K562 (cell line): ENCODE measurements around the gene TRPM8. TPM values are rescaled to one million over a fixed set of nuclear protein-coding genes. Genes with fewer than 3 reads are reported as not detected.

ENCODE experiments used
- ARNT ChIP-seq, 2 experiments: fragments of 450-650 bp; IDR thresholded peaks; 2 replicates each; pipeline ENCODE4 v1.6.1; 2016; ENCODE audit warnings: mild to moderate bottlenecking in 1 of 2
- BRD4 ChIP-seq: fragments of 200-600 bp; sonication (generic); IDR thresholded peaks from 2 replicates; pipeline ENCODE4 v1.6.1; 2017; ENCODE audit warnings: inconsistent platforms
- HMGN3 ChIP-seq: IDR thresholded peaks from 2 replicates; pipeline ENCODE4 v1.6.1; 2011; ENCODE audit warnings: borderline replicate concordance, low read depth, mild to moderate bottlenecking, mixed read lengths, low read length; ENCODE audit not compliant: insufficient read length; ENCODE audit errors: extremely low read depth
- KLF1 ChIP-seq: fragments of 450-650 bp; IDR thresholded peaks from 2 replicates; pipeline ENCODE4 v1.6.1; 2016; ENCODE audit warnings: missing genetic modification characterization, missing compliant biosample characterization
- NFIX ChIP-seq: fragments of 250-450 bp; sonication (Bioruptor Pico); IDR thresholded peaks from 2 replicates; pipeline ENCODE4 v1.4.0; 2020; ENCODE audit warnings: low read depth, mild to moderate bottlenecking, moderate library complexity
- PTRF ChIP-seq: fragments of 450-650 bp; IDR thresholded peaks from 2 replicates; pipeline ENCODE4 v1.6.1; 2016; ENCODE audit warnings: mild to moderate bottlenecking, missing genetic modification characterization, missing compliant biosample characterization
- SMAD2 ChIP-seq: fragments of 150-350 bp; IDR thresholded peaks from 2 replicates; pipeline ENCODE4 v1.6.1; 2014; ENCODE audit warnings: low read depth, mild to moderate bottlenecking, low read length
- ZEB2 ChIP-seq: fragments of 450-650 bp; IDR thresholded peaks from 2 replicates; pipeline ENCODE4 v1.6.1; 2016
- polyA plus RNA-seq, 8 experiments: library from polyadenylated mRNA; depleted of rRNA in 4 of 8; stranded (reverse) in 5 of 8; unstranded in 3 of 8; fragments of >200 nt; fragmentation: Nextera tagmentation in 2 of 8; fragmentation: Illumina TruSeq in 1 of 8; extraction: Ambion mirVana in 2 of 8; extraction: Trizol in 1 of 8; gene quantifications; 2 replicates each; pipeline versions ENCODE4 v1.2.1 to v1.2.3, GENCODE V29; 2011 to 2014; ENCODE audit warnings: inconsistent platforms in 1 of 8, missing spikeins in 1 of 8
- total RNA-seq, 7 experiments: library from RNA; depleted of rRNA in 6 of 7; stranded (reverse); fragments of >200 nt in 6 of 7; fragmentation: Illumina TruSeq in 2 of 7; extraction: Trizol in 2 of 7; gene quantifications; 2 replicates each; pipeline versions ENCODE4 v1.2.1 to v1.2.3, GENCODE V29; 2011 to 2021; ENCODE audit warnings: low replicate concordance in 1 of 7
- TF ChIP-seq, protein P1 (sequence below), 2 experiments: fragments of 450-650 bp in 1 of 2; IDR thresholded peaks; 2 replicates each; pipeline ENCODE4 v1.6.1; 2011 to 2017; ENCODE audit warnings: low read depth in 2 of 2, antibody characterized with exemption in 1 of 2, borderline replicate concordance in 1 of 2, low read length in 1 of 2, mild to moderate bottlenecking in 1 of 2, mixed read lengths in 1 of 2; ENCODE audit not compliant: control insufficient read depth in 1 of 2
- TF ChIP-seq, protein P2 (sequence below): fragments of 450-650 bp; formaldehyde crosslinking; IDR thresholded peaks from 2 replicates; pipeline ENCODE4 v1.4.0; 2020; ENCODE audit warnings: mild to moderate bottlenecking, mixed read lengths
- TF ChIP-seq, protein P3 (sequence below): fragments of 450-650 bp; IDR thresholded peaks from 2 replicates; pipeline ENCODE4 v1.6.1; 2016; ENCODE audit warnings: mild to moderate bottlenecking, moderate library complexity

TRPM8 gene
- total and polyA plus RNA-seq, 9 of the 15 experiments (the other 6 are each of a cell fraction or from before 2014, with no cell fraction given): not detected

DNA sequence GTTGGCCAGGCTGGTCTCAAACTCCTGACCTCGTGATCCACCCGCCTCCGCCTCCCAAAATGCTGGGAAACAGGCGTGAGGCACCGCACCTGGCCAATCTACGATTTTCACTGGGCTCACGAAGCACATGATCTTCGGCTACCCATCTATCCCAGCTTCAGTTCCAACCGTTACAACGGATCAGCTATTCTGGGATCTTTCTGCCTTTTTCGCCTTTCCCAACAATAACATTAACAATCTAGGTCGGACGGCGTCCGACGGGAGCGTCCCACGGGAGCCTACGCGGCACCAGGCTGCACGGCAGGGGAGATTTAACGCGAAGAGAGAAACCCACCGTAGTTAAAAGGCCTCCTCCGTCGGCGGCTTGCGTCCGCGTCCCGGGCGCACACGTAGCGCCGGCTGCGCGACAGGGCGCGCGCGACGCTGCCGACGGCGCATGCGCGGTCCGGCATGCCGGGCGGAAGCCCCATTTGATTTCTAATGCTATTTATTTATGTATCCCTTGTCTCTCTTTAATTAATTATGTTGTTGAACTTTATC is 49.1 kb upstream of the TRPM8 start, which contains the start of gene MSL3B (continued):
- TF ChIP-seq, protein P1, sequence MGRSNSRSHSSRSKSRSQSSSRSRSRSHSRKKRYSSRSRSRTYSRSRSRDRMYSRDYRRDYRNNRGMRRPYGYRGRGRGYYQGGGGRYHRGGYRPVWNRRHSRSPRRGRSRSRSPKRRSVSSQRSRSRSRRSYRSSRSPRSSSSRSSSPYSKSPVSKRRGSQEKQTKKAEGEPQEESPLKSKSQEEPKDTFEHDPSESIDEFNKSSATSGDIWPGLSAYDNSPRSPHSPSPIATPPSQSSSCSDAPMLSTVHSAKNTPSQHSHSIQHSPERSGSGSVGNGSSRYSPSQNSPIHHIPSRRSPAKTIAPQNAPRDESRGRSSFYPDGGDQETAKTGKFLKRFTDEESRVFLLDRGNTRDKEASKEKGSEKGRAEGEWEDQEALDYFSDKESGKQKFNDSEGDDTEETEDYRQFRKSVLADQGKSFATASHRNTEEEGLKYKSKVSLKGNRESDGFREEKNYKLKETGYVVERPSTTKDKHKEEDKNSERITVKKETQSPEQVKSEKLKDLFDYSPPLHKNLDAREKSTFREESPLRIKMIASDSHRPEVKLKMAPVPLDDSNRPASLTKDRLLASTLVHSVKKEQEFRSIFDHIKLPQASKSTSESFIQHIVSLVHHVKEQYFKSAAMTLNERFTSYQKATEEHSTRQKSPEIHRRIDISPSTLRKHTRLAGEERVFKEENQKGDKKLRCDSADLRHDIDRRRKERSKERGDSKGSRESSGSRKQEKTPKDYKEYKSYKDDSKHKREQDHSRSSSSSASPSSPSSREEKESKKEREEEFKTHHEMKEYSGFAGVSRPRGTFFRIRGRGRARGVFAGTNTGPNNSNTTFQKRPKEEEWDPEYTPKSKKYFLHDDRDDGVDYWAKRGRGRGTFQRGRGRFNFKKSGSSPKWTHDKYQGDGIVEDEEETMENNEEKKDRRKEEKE (IDR thresholded peaks at IDR 0.05; ENCODE audit: borderline replicate concordance in 1 of 2, control insufficient read depth in 1 of 2, low read depth in 2 of 2, low read length in 1 of 2): no peak
- TF ChIP-seq HMGN3 (no peak), PTRF (tag) (no peak), ARNT (IDR thresholded peaks at IDR 0.05) (no peak), NFIX (CRISPR knock-in tag) (no peak), SMAD2 (no peak), BRD4 (no peak), ZEB2 (no peak), KLF1 (no peak)
- TF ChIP-seq, protein P2, sequence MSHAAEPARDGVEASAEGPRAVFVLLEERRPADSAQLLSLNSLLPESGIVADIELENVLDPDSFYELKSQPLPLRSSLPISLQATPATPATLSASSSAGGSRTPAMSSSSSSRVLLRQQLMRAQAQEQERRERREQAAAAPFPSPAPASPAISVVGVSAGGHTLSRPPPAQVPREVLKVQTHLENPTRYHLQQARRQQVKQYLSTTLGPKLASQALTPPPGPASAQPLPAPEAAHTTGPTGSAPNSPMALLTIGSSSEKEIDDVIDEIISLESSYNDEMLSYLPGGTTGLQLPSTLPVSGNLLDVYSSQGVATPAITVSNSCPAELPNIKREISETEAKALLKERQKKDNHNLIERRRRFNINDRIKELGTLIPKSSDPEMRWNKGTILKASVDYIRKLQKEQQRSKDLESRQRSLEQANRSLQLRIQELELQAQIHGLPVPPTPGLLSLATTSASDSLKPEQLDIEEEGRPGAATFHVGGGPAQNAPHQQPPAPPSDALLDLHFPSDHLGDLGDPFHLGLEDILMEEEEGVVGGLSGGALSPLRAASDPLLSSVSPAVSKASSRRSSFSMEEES (CRISPR knock-in tag): no peak; the same call in 1 of the 2 replicates
- TF ChIP-seq, protein P3, sequence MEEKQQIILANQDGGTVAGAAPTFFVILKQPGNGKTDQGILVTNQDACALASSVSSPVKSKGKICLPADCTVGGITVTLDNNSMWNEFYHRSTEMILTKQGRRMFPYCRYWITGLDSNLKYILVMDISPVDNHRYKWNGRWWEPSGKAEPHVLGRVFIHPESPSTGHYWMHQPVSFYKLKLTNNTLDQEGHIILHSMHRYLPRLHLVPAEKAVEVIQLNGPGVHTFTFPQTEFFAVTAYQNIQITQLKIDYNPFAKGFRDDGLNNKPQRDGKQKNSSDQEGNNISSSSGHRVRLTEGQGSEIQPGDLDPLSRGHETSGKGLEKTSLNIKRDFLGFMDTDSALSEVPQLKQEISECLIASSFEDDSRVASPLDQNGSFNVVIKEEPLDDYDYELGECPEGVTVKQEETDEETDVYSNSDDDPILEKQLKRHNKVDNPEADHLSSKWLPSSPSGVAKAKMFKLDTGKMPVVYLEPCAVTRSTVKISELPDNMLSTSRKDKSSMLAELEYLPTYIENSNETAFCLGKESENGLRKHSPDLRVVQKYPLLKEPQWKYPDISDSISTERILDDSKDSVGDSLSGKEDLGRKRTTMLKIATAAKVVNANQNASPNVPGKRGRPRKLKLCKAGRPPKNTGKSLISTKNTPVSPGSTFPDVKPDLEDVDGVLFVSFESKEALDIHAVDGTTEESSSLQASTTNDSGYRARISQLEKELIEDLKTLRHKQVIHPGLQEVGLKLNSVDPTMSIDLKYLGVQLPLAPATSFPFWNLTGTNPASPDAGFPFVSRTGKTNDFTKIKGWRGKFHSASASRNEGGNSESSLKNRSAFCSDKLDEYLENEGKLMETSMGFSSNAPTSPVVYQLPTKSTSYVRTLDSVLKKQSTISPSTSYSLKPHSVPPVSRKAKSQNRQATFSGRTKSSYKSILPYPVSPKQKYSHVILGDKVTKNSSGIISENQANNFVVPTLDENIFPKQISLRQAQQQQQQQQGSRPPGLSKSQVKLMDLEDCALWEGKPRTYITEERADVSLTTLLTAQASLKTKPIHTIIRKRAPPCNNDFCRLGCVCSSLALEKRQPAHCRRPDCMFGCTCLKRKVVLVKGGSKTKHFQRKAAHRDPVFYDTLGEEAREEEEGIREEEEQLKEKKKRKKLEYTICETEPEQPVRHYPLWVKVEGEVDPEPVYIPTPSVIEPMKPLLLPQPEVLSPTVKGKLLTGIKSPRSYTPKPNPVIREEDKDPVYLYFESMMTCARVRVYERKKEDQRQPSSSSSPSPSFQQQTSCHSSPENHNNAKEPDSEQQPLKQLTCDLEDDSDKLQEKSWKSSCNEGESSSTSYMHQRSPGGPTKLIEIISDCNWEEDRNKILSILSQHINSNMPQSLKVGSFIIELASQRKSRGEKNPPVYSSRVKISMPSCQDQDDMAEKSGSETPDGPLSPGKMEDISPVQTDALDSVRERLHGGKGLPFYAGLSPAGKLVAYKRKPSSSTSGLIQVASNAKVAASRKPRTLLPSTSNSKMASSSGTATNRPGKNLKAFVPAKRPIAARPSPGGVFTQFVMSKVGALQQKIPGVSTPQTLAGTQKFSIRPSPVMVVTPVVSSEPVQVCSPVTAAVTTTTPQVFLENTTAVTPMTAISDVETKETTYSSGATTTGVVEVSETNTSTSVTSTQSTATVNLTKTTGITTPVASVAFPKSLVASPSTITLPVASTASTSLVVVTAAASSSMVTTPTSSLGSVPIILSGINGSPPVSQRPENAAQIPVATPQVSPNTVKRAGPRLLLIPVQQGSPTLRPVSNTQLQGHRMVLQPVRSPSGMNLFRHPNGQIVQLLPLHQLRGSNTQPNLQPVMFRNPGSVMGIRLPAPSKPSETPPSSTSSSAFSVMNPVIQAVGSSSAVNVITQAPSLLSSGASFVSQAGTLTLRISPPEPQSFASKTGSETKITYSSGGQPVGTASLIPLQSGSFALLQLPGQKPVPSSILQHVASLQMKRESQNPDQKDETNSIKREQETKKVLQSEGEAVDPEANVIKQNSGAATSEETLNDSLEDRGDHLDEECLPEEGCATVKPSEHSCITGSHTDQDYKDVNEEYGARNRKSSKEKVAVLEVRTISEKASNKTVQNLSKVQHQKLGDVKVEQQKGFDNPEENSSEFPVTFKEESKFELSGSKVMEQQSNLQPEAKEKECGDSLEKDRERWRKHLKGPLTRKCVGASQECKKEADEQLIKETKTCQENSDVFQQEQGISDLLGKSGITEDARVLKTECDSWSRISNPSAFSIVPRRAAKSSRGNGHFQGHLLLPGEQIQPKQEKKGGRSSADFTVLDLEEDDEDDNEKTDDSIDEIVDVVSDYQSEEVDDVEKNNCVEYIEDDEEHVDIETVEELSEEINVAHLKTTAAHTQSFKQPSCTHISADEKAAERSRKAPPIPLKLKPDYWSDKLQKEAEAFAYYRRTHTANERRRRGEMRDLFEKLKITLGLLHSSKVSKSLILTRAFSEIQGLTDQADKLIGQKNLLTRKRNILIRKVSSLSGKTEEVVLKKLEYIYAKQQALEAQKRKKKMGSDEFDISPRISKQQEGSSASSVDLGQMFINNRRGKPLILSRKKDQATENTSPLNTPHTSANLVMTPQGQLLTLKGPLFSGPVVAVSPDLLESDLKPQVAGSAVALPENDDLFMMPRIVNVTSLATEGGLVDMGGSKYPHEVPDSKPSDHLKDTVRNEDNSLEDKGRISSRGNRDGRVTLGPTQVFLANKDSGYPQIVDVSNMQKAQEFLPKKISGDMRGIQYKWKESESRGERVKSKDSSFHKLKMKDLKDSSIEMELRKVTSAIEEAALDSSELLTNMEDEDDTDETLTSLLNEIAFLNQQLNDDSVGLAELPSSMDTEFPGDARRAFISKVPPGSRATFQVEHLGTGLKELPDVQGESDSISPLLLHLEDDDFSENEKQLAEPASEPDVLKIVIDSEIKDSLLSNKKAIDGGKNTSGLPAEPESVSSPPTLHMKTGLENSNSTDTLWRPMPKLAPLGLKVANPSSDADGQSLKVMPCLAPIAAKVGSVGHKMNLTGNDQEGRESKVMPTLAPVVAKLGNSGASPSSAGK: peak; percentile 97
